K562 (cell line): ENCODE measurements around the gene IRAK4. TPM values are rescaled to one million over a fixed set of nuclear protein-coding genes. Genes with fewer than 3 reads are reported as not detected.

ENCODE experiments used
- DDX20 ChIP-seq: fragments of 450-650 bp; IDR thresholded peaks from 2 replicates; pipeline ENCODE4 v1.6.1; 2016; ENCODE audit warnings: missing genetic modification characterization, low read depth, mild to moderate bottlenecking, missing compliant biosample characterization, moderate library complexity
- DPF2 ChIP-seq: fragments of 450-650 bp; IDR thresholded peaks from 2 replicates; pipeline ENCODE4 v1.6.1; 2016
- GABPB1 ChIP-seq: sonication (generic); formaldehyde crosslinking; IDR thresholded peaks from 2 replicates; pipeline ENCODE4 v1.8.0; 2022; ENCODE audit warnings: mild to moderate bottlenecking, missing genetic modification reagents
- PML ChIP-seq: IDR thresholded peaks from 2 replicates; pipeline ENCODE4 v1.6.1; 2012; ENCODE audit warnings: low read length, inconsistent platforms
- RBM17 ChIP-seq: fragments of 200-400 bp; formaldehyde crosslinking; IDR thresholded peaks from 2 replicates; pipeline ENCODE4 v1.6.1; 2017; ENCODE audit warnings: low read depth, mild to moderate bottlenecking, low read length, borderline replicate concordance
- SIRT6 ChIP-seq: IDR thresholded peaks from one replicate; pipeline ENCODE4 v1.6.1; 2012; ENCODE audit warnings: low read depth, mild to moderate bottlenecking, control low read depth, inconsistent platforms, low read length, moderate library complexity
- SOX6 ChIP-seq: fragments of 450-650 bp; IDR thresholded peaks from 2 replicates; pipeline ENCODE4 v1.6.1; 2014; ENCODE audit warnings: mild to moderate bottlenecking
- TAF7 ChIP-seq: fragments of 450-650 bp; IDR thresholded peaks from 2 replicates; pipeline ENCODE4 v1.6.1; 2016; ENCODE audit warnings: missing genetic modification characterization, missing compliant biosample characterization
- TFAP4 ChIP-seq: sonication (generic); formaldehyde crosslinking; IDR thresholded peaks from 2 replicates; pipeline ENCODE4 v1.8.0; 2022; ENCODE audit warnings: missing genetic modification reagents, mild to moderate bottlenecking, moderate library complexity, borderline replicate concordance
- USF2 ChIP-seq: sonication (generic); formaldehyde crosslinking; IDR thresholded peaks from 2 replicates; pipeline ENCODE4 v1.5.0; 2020; ENCODE audit warnings: missing genetic modification reagents
- ZBTB33 ChIP-seq: sonication (generic); formaldehyde crosslinking; IDR thresholded peaks from 2 replicates; pipeline ENCODE4 v1.8.1; 2023; ENCODE audit warnings: mild to moderate bottlenecking, missing genetic modification reagents
- ZBTB34 ChIP-seq: fragments of 250-450 bp; sonication (Bioruptor Pico); IDR thresholded peaks from 2 replicates; pipeline ENCODE4 v1.8.0; 2021; ENCODE audit warnings: mild to moderate bottlenecking, moderate library complexity
- ZNF197 ChIP-seq: fragments of 200-800 bp; sonication (Bioruptor generic); IDR thresholded peaks from 2 replicates; pipeline ENCODE4 v1.6.1; 2016; ENCODE audit warnings: low read depth, missing genetic modification characterization, missing compliant biosample characterization
- ZNF263 ChIP-seq: sonication (generic); formaldehyde crosslinking; IDR thresholded peaks from 2 replicates; pipeline ENCODE4 v1.8.0; 2022; ENCODE audit warnings: mild to moderate bottlenecking, missing genetic modification reagents, borderline replicate concordance
- ZNF395 ChIP-seq: fragments of 200-800 bp; sonication (Bioruptor generic); IDR thresholded peaks from 2 replicates; pipeline ENCODE4 v1.6.1; 2017; ENCODE audit warnings: missing genetic modification characterization, missing compliant biosample characterization
- polyA plus RNA-seq, 8 experiments: library from polyadenylated mRNA; depleted of rRNA in 4 of 8; stranded (reverse) in 5 of 8; unstranded in 3 of 8; fragments of >200 nt; fragmentation: Nextera tagmentation in 2 of 8; fragmentation: Illumina TruSeq in 1 of 8; extraction: Ambion mirVana in 2 of 8; extraction: Trizol in 1 of 8; gene quantifications; 2 replicates each; pipeline versions ENCODE4 v1.2.1 to v1.2.3, GENCODE V29; 2011 to 2014; ENCODE audit warnings: inconsistent platforms in 1 of 8, missing spikeins in 1 of 8
- total RNA-seq, 7 experiments: library from RNA; depleted of rRNA in 6 of 7; stranded (reverse); fragments of >200 nt in 6 of 7; fragmentation: Illumina TruSeq in 2 of 7; extraction: Trizol in 2 of 7; gene quantifications; 2 replicates each; pipeline versions ENCODE4 v1.2.1 to v1.2.3, GENCODE V29; 2011 to 2021; ENCODE audit warnings: low replicate concordance in 1 of 7
- TF ChIP-seq, protein P1 (sequence below), 2 experiments: fragments of 250-450 bp in 1 of 2; fragments of 450-650 bp in 1 of 2; sonication (Bioruptor Pico) in 1 of 2; IDR thresholded peaks; 2 replicates each; pipeline versions ENCODE4 v1.6.1 to v1.8.0; 2016 to 2021; ENCODE audit warnings: mild to moderate bottlenecking in 2 of 2, moderate library complexity in 2 of 2, missing compliant biosample characterization in 1 of 2, missing genetic modification characterization in 1 of 2
- TF ChIP-seq, protein P2 (sequence below): fragments of 250-450 bp; sonication (Bioruptor Pico); IDR thresholded peaks from 2 replicates; pipeline ENCODE4 v1.8.0; 2021; ENCODE audit warnings: borderline replicate concordance, mild to moderate bottlenecking, moderate library complexity; ENCODE audit not compliant: poor library complexity, severe bottlenecking
- TF ChIP-seq, protein P3 (sequence below), 2 experiments: fragments of 450-650 bp; IDR thresholded peaks; 2 replicates each; pipeline ENCODE4 v1.6.1; 2016

Gene IRAK4
- total and polyA plus RNA-seq, 9 of the 15 experiments (the other 6 are each of a cell fraction or from before 2014, with no cell fraction given) = 10.8 to 34.5 (median 16.0) TPM

DNA sequence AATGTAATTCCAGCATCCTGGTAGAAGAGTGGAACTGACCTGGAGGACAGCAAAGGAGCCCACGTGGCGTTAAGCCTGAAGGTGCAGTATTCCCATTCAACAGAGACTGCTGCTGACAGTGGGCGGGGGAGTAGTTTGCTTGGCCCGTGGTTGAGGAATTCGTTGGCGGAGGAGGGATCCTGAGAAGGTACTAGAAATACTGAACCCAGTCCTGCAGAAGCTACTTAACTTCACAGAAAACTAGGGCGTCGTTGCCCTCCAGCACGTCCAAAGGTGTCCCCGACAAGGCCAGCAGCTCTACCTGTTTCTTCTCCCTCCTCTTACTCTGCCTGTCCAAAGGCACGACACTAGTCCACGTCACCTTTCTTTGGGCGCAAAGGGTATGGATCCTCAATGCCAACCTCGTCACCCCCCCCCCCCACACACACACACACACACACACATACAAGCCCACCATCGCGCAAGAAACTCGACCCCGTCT is 464 bp upstream of the IRAK4 start (continued):
- no peak for TF ChIP-seq TFAP4
- no peak for TF ChIP-seq TAF7 (tag)
- TF ChIP-seq, protein P1, sequence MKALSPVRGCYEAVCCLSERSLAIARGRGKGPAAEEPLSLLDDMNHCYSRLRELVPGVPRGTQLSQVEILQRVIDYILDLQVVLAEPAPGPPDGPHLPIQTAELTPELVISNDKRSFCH (CRISPR knock-in tag; IDR thresholded peaks at IDR 0.05) = no peak
- TF ChIP-seq, protein P1 (tag; IDR thresholded peaks at IDR 0.05) = no peak
- TF ChIP-seq USF2 (CRISPR knock-in tag) = no peak
- no peak for TF ChIP-seq GABPB1 (CRISPR knock-in tag)
- TF ChIP-seq ZNF197 (CRISPR knock-in tag) = no peak
- TF ChIP-seq, protein P2, sequence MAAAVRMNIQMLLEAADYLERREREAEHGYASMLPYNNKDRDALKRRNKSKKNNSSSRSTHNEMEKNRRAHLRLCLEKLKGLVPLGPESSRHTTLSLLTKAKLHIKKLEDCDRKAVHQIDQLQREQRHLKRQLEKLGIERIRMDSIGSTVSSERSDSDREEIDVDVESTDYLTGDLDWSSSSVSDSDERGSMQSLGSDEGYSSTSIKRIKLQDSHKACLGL = no peak
- no peak for TF ChIP-seq SIRT6
- TF ChIP-seq ZNF395 (CRISPR knock-in tag) = 0 out of 2 replicates have a peak, but pooled peaks have one; percentile 9
- TF ChIP-seq PML = no peak
- no peak for TF ChIP-seq SOX6
- no peak for TF ChIP-seq RBM17
- no peak for TF ChIP-seq ZBTB33
- TF ChIP-seq DDX20 (tag) = no peak
- no peak for TF ChIP-seq ZNF263 (CRISPR knock-in tag)
- no peak for TF ChIP-seq ZBTB34
- TF ChIP-seq, protein P3, sequence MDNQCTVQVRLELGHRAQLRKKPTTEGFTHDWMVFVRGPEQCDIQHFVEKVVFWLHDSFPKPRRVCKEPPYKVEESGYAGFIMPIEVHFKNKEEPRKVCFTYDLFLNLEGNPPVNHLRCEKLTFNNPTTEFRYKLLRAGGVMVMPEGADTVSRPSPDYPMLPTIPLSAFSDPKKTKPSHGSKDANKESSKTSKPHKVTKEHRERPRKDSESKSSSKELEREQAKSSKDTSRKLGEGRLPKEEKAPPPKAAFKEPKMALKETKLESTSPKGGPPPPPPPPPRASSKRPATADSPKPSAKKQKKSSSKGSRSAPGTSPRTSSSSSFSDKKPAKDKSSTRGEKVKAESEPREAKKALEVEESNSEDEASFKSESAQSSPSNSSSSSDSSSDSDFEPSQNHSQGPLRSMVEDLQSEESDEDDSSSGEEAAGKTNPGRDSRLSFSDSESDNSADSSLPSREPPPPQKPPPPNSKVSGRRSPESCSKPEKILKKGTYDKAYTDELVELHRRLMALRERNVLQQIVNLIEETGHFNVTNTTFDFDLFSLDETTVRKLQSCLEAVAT (IDR thresholded peaks at IDR 0.05) = 0 out of 4 replicates have a peak, but pooled peaks of 1 of the 2 experiments have one; percentile 15
- no peak for TF ChIP-seq DPF2
